ENCODE data around the gene SDK1.

The SDK1 gene

DNA sequence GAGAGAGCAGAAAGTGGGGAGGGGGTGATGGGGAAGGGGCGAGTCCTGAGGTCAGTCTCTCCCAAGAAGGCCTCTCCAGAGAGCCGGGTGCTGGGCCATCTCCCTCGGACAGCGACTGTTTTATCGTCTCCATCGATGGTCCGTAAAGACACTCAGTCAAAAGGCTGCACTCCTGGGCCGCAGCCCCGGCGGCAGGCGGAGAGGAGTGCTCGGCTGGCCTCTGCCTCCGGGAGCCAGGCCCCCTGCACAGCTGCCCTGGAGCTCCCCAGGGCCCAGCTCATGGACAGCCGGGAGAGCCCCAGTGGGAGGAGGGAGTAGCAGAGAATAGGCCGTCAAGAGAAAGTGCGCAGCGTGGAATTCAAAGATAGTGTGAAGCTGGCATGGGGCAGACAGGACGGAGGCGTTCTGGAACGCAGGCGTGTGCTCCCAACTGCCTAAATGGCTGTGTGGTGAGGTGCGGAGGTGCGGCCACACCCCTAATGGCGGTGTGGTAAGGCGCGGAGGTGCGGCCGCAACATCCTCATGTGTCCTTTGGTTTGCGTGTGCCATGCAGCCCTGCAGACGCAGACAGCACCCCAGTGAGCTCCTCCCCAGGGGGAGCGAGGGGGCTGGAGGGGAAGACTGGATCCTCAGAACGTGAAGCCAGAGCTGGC lies 903.6 kb downstream of the SDK1 start:
- TF ChIP-seq, protein P1, sequence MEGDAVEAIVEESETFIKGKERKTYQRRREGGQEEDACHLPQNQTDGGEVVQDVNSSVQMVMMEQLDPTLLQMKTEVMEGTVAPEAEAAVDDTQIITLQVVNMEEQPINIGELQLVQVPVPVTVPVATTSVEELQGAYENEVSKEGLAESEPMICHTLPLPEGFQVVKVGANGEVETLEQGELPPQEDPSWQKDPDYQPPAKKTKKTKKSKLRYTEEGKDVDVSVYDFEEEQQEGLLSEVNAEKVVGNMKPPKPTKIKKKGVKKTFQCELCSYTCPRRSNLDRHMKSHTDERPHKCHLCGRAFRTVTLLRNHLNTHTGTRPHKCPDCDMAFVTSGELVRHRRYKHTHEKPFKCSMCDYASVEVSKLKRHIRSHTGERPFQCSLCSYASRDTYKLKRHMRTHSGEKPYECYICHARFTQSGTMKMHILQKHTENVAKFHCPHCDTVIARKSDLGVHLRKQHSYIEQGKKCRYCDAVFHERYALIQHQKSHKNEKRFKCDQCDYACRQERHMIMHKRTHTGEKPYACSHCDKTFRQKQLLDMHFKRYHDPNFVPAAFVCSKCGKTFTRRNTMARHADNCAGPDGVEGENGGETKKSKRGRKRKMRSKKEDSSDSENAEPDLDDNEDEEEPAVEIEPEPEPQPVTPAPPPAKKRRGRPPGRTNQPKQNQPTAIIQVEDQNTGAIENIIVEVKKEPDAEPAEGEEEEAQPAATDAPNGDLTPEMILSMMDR (conservative IDR thresholded peaks at IDR 0.05; ENCODE audit: control insufficient read depth, insufficient read depth, low read depth, low read length): no peak
- no peak for DNase-seq (ENCODE audit: low read depth)

DNA sequence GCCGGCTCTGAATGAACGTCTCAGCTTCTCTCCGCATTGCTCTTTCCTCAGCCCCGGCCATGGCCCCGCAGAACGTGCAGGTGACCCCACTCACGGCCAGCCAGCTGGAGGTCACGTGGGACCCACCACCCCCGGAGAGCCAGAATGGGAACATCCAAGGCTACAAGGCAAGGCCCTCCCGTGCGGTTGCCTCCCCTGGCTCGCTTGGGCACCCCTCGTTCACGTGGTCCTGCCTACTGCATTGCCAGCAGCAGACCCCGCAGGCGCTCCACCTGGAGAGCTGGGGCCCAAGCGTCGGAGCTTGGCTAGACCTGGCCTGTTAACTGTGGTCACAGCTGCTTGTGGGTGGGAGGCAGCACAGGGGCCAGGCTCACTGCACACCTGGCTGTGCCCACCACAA lies 904.8 kb downstream of the SDK1 start:
- H3K4me3 ChIP-seq (ENCODE audit: control insufficient read depth, low read depth, low read length): no peak overlapping the region
- DNase-seq (ENCODE audit: low read depth): no peak
- TF ChIP-seq, protein P1 (conservative IDR thresholded peaks at IDR 0.05; ENCODE audit: control insufficient read depth, insufficient read depth, low read depth, low read length): no peak

More for the DNA sequence above, 903.6 kb downstream of the SDK1 start:
- no peak overlapping the region for H3K4me3 ChIP-seq (ENCODE audit: control insufficient read depth, low read depth, low read length)

DNA sequence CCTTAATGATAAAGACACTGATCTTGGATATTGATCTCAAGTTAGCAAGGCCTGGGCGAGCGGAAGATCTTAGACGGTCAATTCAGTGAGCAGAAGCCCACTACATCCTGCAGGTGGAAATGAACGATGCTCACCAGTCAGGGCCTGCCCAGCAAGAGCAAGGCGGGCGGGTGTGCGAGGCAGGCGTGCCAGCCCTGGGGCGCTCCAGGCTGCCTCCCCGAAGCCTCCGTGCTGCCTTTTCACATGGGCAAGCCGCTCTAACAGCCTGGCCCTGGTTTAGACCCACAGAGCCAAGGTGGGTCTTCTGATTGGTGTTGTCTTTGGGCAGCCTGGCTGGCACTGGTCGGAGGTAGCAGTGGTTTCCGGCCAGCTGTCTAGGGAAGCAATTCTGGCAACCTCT lies 906.0 kb downstream of the SDK1 start:
- DNase-seq (ENCODE audit: low read depth): no peak
- TF ChIP-seq, protein P1 (conservative IDR thresholded peaks at IDR 0.05; ENCODE audit: control insufficient read depth, insufficient read depth, low read depth, low read length): no peak
- no peak overlapping the region for H3K4me3 ChIP-seq (ENCODE audit: control insufficient read depth, low read depth, low read length)

DNA sequence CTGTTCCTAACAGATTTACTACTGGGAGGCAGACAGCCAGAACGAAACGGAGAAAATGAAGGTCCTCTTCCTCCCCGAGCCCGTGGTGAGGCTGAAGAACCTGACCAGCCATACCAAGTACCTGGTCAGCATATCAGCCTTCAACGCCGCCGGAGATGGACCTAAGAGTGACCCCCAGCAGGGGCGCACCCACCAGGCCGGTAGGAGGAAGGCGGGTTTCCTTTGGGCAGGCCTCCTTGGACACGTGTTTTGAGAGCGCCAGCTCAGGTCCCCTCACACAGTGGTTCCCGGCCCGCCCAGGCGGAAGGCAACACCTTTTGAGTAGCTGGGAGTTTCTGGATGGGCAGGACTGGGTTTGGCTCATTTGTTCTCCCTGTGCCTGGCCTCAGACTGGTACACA lies 907.0 kb downstream of the SDK1 start:
- DNase-seq (ENCODE audit: low read depth): no peak
- no peak overlapping the region for H3K4me3 ChIP-seq (ENCODE audit: control insufficient read depth, low read depth, low read length)
- TF ChIP-seq, protein P1 (conservative IDR thresholded peaks at IDR 0.05; ENCODE audit: control insufficient read depth, insufficient read depth, low read depth, low read length): no peak

DNA sequence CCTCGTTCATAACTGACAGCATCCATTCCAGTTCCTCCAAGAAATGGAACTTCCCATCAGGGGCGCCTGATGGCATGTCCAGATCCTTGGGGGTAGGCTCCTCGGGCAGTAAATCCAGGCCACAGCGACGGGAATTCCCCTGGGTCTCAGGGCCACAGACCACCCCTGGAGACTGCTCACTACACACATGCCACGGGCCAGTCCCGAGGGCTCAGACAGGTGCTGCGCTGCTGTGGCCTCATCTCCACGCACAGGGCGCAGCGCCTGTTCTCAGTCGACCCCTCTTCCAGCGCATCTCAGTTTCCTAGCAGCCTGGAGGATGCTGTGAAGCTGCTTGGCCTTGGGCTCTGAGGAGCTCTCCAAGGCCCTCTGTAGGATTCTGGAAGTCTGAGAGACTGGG lies 907.5 kb downstream of the SDK1 start:
- H3K4me3 ChIP-seq (ENCODE audit: control insufficient read depth, low read depth, low read length): no peak overlapping the region
- TF ChIP-seq, protein P1 (conservative IDR thresholded peaks at IDR 0.05; ENCODE audit: control insufficient read depth, insufficient read depth, low read depth, low read length): no peak
- DNase-seq (ENCODE audit: low read depth): no peak

DNA sequence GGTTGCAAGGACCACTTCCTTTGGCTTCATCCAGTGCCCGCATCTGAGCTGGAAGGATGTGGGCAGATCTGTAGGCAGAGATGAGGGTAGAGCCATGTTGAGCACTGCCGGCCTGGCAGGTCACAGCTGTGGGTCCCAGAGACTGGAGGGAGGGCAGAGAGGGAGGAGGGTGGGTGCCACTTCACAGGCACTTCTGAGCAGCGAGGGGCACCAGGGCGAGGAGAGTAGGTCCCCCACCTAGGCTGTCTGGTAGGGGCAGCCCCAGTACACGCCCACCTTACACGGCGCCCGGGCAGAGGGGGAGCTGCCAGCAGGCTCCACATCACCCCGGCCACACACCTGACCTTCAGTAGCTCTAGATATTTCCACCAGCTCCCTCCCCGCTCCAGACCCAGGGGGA lies 908.1 kb downstream of the SDK1 start:
- DNase-seq (ENCODE audit: low read depth): no peak
- H3K4me3 ChIP-seq (ENCODE audit: control insufficient read depth, low read depth, low read length): no peak overlapping the region
- TF ChIP-seq, protein P1 (conservative IDR thresholded peaks at IDR 0.05; ENCODE audit: control insufficient read depth, insufficient read depth, low read depth, low read length): no peak

DNA sequence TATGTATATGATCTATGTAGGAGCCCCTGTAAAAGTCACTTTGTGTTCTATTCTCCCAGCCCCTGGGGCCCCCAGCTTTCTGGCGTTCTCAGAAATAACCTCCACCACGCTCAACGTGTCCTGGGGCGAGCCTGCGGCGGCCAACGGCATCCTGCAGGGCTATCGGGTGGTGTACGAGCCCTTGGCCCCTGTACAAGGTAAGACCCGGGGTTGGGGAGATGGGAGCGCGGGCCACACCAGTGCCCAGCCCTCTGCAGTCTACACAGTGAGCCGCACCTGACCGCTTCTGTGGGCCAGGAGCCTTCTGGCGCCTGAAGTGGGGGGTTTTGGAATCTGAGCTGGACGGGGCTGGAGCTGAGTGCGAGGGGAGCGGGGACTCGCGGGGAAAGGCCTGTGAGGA lies 908.9 kb downstream of the SDK1 start:
- H3K4me3 ChIP-seq (ENCODE audit: control insufficient read depth, low read depth, low read length): no peak overlapping the region
- TF ChIP-seq, protein P1 (conservative IDR thresholded peaks at IDR 0.05; ENCODE audit: control insufficient read depth, insufficient read depth, low read depth, low read length): no peak
- no peak for DNase-seq (ENCODE audit: low read depth)

All from fibroblast of mammary gland (primary cell).